T-helper 9 cell (primary cell): Measurements from ENCODE around the gene DNAJC10.
"Not testable (repeated sequence)": the region's sequence is repeated elsewhere in the genome, so short reads cannot be mapped to it uniquely, and the experiment has no call there.

Source experiments
- DNase-seq: peaks from one replicate; pipeline ENCODE4 v3.0.0-alpha.2; 2020

The DNAJC10 gene

DNA sequence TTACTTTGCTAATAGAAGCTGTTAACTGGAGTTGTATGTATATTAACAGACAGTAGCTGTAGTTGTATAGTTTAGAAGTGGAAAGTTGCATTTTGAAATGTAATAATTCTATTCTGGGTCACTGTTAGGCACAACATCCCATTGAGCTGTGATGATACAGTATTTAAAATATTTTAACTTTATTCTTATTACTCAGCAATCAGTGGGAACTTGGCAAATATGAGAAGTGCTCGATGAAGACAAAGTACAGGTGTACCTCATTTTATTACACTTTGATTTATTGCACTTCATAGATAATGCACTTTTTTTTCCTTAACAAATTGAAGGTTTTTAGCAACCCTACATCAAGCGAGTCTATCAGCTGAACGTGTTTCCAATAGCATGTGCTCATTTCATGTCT, 8.6 kb downstream of the DNAJC10 start:
- DNase-seq, result no peak

DNA sequence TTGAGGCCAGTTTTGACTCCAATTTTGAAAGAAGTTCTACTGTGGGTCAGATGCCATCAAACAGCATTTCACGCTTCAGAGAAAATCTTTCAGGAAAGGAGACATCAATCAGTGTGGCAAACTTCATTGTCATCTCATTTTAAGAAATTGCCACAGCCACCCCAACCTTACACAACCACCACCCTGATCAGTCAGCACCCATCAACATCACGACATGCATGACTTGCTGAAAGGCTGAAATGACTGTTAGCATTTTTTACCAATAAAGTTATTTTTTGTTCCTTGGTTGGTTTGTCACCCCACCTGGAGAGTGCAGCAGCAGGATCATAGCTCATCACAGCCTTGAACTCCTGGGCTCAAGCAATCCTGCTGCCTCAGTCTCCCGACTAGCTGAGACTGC, 10.4 kb downstream of the DNAJC10 start:
- DNase-seq, result no peak

DNA sequence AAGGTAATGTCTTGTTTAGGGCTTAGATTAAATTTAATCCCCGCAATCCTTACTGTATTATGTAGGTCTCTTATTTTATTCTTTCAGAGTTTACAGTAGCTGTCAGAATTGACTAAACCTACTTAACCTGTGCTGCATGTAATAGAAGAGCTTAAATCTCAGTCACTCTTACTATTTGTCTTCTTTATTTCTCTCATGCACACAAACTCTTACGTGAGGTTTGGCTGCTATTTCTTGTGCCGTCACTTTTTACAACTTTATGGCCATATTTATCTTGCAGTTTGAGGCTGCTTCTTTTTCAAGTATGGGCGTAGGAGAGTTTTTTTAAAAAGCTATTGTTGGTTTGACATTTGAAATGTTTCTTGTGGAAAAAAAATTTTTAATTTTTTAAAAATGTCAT, 12.0 kb downstream of the DNAJC10 start:
- DNase-seq, result no peak

DNA sequence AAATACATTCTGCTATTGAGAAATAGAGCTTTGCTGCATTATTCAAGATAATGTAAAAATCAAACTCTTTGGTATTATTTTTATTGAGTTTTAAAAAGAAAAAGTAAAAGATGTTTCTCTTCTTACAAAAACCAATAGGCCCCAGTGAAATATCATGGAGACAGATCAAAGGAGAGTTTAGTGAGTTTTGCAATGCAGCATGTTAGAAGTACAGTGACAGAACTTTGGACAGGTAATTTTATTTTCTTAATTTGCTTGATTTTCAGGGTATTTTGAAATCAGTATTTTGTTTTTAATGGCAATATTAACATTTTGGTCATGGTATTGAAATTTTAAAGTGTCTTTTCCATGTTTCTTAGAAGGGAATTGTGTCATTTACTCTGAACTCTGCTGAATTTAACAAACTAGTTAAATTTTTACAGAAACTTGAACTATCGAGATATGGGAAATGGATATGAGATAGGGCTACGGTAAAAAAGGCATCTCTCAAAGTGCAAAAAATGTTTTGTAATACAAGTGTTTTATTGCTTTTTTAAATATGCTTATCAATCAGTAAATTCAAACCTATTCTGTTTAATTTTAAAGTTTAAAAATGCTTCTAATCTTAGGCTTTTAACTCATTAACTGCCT, 13.8 kb downstream of the DNAJC10 start:
- DNase-seq, result no peak

DNA sequence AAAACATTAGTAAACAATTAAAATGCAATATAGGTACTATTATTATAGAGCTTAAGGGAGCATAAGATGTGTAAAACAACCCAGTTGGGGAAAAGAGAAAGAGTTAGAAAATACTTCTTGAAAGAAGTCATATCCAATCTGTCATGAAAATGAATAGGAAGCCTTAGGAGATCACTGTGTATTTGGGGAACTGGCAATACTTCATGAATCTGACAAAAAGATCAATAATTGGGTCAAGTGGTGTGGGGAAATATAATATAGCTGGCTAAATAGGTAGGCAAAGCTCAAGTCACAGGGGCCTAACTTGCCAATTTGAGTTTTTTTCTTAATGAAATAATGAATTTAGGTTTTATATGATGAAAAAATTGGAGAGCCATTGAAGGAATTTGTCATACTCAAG, 14.4 kb downstream of the DNAJC10 start:
- no peak for DNase-seq

DNA sequence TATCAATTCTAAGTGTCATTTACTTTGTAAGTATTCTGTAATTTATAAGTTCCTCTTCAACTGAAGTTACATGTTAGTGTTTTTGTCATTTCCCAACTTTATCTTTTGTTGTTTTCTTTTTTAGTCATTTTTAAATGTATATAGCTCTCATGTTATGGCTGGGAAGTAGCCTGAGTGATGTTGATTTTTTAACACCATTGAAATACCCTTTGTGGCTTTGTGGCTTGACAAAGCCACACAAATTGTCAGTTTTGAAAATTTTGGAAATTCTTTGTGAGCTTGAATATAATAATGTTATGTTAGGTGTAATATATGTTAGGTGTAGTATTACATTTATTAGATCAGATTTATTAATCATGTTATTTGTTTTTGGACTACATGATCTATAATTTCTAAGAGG, 16.7 kb downstream of the DNAJC10 start:
- no peak for DNase-seq

DNA sequence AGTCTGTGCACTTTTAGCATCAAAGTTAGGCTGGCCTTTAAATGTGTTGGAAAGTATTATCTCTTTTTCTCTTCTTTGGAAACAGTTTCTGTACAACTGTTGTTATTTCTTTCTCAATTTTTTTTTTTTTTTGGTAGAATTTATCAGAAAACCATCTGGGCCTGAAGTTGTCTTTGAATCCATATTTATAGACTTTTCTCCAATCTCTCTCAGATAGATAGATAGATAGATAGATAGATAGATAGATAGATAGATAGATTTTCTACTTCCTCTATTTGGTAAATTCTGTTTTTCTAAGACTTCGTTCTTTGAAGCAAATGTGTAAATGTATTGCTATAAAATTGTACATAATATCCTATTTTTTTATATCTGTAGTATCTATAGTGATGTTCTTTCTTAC, 17.5 kb downstream of the DNAJC10 start:
- DNase-seq, result no peak

DNA sequence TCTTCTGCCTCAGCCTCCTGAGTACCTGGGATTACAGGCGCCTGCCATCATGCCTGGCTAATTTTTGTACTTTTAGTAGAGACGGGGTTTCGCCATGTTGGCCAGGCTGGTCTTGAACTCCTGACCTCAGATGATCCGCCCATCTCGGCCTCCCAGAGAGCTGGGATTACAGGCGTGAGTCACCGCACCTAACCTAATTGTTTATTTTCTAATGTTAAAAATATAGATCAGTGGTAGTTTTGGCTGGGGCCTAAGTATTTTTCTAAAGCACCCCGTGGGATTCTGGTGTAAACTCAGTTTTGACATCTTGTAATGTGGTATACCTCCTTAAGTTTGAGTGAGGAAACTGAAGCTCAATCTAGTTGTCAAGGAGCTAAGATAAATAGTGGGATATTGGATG, 20.8 kb downstream of the DNAJC10 start:
- DNase-seq, result not testable (repeated sequence)

DNA sequence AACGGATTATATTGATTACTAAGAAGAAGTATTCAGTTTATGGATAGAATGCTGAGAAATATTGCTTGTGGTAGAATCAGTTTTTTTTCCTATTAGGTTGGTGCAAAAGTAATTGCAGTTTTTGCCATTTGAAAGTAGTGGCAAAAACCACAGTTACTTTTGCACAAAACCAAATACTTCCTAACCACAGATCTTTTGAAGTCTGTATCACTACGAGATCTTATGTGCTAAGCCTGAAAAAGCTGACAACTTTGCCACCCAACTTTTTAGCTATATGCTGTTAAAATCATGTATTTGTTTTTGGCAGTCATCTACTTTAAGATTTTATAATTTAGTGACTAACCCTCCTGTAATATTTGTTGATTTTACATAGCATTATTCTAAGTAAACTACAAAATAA, 24.6 kb downstream of the DNAJC10 start:
- DNase-seq, result no peak

DNA sequence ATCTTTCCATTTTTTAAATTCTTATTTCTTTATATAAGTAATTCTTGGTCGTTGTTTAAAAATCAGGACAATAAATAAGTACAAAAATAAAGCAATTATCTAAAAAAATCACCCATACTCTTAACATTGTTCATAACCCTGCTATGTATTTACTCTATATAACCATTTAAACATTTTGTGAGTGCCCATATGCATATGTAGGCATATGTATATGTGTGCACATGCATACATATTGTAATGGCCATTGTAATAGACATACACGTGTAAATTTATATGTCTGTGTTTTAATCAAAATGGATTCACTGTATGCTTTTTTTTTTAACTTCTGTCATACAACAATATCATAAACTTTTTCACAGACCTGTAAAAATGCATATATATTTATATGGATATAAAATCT, 25.6 kb downstream of the DNAJC10 start:
- DNase-seq, result no peak

DNA sequence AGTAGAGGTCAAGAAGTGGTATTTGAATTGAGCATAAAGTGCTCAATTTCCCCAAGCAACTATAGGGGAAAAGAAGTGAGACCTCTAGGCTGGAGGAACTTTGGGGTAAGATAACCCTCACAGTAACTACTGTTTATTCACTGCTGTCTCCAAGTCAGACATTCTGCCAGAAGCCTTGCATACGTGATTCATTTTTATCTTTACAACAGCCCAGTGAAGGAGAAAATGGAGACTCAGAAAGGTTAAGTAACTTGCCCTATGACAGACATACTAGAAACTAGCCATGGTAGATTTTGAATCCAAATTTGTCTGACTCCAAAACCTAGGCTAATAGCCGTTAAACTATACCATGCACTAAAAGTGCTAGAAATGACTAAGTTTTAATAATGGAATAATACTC, 28.4 kb downstream of the DNAJC10 start:
- no peak for DNase-seq

DNA sequence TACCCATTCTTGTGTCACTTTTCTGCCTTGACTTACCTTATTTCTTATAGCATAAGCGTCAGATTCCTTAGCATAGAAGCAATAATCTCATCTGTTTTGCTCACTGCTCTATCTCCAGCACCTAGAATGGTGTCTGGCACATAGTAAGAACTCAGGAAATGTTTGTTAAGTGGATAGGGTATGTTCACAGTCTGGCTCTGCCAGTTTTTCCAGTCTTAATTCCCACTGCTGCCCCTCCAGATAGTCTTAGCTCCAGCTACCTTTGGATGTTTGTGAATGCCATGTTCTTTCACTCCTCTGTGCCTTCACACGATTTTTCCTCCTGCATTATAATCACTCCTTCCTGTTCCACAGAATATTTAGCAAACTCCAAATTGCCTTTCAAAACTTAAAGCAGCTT, 29.0 kb downstream of the DNAJC10 start:
- no peak for DNase-seq

DNA sequence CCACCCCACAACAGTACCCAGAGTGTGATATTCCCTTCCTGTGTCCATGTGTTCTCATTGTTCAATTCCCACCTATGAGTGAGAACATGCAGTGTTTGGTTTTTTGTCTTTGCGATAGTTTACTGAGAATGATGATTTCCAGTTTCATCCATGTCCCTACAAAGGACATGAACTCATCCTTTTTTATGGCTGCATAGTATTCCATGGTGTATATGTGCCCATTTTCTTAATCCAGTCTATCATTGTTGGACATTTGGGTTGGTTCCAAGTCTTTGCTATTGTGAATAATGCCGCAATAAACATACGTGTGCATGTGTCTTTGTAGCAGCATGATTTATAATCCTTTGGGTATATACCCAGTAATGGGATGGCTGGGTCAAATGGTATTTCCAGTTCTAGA, 29.8 kb downstream of the DNAJC10 start:
- DNase-seq, result not testable (repeated sequence)

DNA sequence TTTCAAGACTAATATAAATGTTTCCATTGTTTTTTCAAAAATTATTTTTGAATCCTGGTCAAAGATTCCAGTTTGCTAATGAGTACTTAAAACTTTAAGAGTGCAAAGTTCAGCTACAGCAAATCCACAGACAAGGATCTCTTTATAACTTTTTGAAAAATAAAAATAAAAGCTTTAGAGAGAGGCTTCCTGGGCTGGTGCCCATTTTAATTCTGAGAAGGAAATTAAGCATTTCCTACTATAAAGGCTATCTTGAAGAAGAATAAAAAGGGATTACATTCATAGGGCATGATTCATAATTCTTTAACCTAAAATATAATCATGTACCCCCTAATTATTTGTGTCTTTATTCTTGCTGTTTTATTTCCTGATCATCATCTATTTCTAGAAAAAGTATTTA, 38.2 kb downstream of the DNAJC10 start:
- DNase-seq, result no peak

DNA sequence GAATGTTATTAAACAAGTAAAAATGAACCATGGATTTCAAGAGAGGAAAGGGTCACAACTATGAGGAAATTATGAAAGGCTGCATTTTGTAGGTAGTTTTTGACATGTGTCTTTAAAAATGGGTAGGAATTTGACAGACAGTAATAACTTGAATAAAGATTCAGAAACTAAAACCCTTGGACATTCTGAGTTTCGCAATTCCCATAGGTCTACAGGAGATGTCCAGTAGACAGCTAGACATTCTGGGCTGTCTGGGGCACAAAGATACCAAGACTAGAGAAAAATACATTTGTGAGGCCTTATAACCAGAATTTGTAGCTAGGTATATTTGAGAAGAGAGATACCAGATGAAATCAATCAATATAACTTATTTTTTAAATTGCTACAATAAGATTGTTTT, 42.3 kb downstream of the DNAJC10 start:
- no peak for DNase-seq

DNA sequence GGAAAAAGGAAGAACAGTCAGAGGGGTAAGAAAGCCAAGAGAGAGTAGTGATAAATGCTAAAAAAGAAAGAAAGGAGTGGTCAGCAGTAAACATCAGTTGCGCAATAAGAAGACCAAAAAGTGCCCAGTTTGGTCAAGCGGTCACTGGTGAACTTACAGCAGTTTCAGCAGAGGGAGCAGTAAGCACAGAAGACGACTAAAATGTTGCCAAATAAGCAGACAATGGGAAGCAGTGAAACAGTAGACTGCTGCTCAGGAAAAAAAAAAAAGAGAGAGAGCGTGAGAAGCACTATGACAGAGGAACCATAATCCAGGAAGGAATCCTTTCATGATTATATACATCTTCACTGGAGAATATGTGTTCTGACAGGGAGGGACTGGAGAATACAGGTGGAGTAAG, 45.8 kb downstream of the DNAJC10 start:
- DNase-seq, result no peak

DNA sequence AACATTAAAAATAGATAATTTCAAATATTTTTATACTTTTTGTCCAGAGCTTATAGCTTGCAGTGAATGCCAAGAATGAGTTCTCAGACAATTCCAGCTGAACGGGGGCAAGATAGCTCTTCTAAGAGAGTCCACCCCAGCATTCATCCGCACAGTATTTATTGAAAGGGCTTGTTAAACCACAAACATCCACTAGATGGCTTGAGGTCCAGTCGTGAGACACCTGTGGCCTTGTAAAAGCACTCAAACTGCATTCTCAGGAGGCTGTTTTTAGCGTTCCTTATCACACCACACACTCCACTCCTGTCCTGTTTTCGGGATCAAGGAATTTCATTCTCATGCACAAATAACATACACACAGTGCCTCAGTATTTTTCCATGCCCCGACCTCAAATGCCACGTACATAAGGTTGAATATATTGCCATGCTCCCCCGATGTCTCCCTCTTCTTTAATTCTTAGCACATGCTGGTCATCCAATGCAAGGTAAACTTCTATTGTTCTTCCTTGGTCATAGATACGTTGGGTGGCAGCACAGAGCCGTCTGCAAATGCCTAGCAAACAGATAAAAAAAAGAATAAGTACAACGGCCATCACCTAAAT, 47.4 kb downstream of the DNAJC10 start:
- no peak for DNase-seq

DNA sequence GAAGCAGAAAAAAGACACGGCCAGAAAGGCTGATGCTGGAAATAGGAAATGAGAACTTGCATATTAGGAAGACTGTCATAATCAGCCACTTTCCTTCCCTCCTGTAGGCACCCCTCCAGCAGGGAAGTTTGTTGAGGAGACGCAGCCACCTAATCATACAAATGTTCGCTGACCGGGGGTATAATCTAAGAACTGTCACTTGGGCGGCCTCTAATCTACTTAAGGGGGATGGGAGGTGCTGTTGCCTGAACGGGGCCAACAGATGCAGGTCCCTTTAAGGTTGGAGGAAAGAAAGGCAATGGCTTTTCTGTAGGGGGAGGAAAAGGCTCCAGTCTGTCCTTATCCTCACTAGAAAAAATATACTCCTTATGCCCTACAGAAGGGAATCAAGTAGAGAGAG, 50.6 kb downstream of the DNAJC10 start:
- no peak for DNase-seq

DNA sequence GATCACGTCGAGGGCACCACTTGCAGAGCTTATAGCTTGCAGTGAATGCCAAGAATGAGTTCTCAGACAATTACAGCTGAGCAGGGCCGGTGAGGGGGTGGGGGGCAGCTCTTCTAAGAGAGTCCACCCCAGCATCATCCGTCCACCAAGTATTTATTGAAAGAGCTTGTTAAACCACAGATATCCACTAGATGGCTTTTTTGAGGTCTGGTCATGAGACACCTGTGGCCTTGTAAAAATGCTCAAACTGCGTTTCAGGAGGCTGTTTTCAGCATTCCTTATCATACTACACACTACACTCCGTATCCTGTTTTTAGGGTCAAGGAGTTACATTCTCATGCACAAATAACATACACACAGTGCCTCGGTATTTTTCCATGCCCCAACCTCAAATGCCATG, 51.5 kb downstream of the DNAJC10 start:
- no peak for DNase-seq

DNA sequence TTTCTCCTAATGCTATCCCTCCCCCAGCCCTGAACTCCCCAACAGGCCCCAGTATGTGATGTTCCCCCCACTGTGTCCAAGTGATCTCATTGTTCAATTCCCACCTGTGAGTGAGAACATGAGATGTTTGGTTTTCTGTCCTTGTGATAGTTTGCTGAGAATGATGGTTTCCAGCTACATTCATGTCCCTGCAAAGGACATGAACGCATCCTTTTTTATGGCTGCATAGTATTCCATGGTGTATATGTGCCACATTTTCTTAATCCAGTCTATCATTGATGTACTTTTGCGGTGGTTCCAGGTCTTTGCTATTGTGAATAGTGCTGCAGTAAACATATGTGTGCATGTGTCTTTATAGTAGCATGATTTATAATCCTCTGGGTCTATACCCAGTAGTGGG, 52.9 kb downstream of the DNAJC10 start:
- DNase-seq, result not testable (repeated sequence)

DNA sequence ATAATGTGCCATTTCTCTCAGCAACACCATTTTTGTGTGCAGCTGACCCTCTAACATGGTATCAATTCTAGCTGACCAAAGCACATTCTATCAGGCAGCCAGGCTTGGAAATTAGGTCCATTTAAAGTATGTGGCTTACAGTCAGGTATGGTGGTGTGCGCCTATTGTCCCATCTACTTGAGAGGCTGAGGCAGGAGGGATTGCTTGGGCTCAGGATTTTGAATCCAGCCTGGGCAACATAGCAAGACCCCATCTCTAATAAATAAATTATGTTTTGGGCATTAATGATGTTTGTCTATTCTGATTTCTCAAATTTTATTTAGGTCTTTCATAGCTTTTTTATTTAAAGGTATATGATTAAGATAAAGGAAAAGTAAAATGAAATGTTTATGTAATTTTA, 63.3 kb downstream of the DNAJC10 start:
- DNase-seq, result no peak

DNA sequence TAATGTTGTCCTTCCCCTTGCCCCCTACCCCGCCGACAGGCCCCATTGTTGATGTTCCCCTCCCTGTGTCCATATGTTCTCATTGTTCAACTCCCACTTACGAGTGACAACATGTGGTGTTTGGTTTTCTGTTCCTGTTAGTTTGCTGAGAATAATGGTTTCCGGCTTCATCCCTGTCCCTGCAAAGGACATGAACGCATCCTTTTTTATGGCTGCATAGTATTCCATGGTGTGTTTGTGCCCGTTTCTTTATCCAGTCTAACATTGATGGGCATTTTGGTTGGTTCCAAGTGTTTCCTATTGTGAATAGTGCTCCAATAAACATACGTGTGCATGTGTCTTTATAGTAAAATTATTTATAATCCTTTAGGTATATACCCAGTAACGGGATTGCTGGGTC, 65.0 kb downstream of the DNAJC10 start:
- not testable (repeated sequence) for DNase-seq

DNA sequence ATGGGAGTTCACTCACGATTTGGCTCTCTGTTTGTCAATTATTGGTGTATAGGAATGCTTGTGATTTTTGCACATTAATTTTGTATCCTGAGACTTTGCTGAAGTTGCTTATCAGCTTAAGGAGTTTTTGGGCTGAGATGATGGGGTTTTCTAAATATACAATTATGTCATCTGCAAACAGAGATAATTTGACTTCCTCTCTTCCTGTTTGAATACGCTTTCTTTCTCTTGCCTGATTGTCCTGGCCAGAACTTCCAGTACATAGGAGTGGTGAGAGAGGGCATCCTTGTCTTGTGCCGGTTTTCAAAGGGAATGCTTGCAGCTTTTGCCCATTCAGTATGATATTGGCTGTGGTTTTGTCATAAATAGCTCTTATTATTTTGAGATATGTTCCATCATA, 66.6 kb downstream of the DNAJC10 start:
- DNase-seq, result not testable (repeated sequence)

DNA sequence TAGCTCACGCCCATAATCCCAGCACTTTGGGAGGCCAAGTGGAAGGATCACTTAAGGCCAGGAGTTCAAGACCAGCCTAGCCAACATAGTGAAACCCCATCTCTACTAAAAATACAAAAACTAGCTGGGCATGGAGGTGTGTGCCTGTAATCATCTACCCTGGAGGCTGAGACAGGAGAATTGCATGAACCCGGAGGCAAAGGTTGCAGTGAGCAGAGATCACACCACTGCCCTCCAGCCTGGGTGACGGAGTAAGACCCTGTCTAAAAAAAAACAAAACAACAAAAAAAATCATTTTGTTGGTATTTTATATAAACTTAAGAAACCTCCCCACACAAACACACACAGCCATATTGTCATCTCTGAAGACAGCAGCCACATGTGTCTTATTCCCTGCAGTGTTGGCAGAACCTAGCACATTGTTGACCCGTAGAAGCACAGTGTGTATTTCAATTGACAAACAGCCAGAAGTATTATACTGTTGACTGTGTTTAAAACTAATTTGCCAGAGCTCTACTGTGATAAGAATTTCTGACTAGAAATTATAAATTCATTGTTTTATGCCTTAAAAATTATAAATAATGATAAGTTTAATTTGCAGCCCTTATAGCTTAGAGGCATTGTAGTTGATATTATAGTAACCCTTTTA, 68.1 kb downstream of the DNAJC10 start:
- DNase-seq, result no peak

DNA sequence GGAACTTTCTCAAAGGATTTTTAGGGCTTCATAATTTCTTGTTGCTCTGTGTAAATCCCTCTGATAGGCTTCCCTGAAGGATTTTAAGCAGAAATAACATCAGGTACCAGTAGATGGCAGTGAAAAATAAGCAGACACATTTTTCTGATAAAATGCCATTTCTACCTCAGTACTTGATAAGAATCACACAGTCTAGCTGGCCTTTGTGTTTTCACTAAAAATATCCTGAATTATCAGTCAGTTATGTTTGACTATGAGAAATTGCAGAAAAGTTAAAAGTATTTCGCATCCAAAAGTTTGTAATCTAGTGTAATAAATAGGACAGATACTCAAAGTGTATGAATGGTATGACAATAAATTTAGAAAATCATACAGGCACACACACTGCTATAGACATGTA, 68.7 kb downstream of the DNAJC10 start:
- DNase-seq, result no peak
